Activated CD4-positive, alpha-beta memory T cell treated with anti-CD3 and anti-CD28 coated beads for 36 hours (primary cell): ENCODE results near the gene TP63. TPM values are rescaled to one million over a fixed set of nuclear protein-coding genes. Genes with fewer than 3 reads are reported as not detected.

Source experiments
- CTCF ChIA-PET: fragments of 350-600 bp; sonication (Branson Sonifier 250); formaldehyde crosslinking; loops from one replicate; lab custom pipeline; 2021; ENCODE audit warnings: antibody characterized with exemption, inconsistent platforms; lab: Charles Lee
- POLR2A ChIA-PET: fragments of 350-600 bp; sonication (Branson Sonifier 250); formaldehyde crosslinking; loops from one replicate; lab custom pipeline; 2021; ENCODE audit warnings: antibody characterized with exemption; lab: Charles Lee
- DNase-seq: peaks from one replicate; pipeline ENCODE4 v3.0.0-alpha.2; 2020
- H3K27ac Mint-ChIP-seq: one replicate; pipeline ENCODE4 v1.8.0; 2021; ENCODE audit warnings: mixed read lengths
- H3K27me3 Mint-ChIP-seq: one replicate; pipeline ENCODE4 v1.8.0; 2021; ENCODE audit warnings: mixed read lengths
- H3K36me3 Mint-ChIP-seq: one replicate; pipeline ENCODE4 v1.8.0; 2021; ENCODE audit warnings: mixed read lengths
- H3K4me1 Mint-ChIP-seq: one replicate; pipeline ENCODE4 v1.8.0; 2021; ENCODE audit warnings: low read depth, mixed read lengths
- H3K4me3 Mint-ChIP-seq: one replicate; pipeline ENCODE4 v1.8.0; 2021; ENCODE audit warnings: mild to moderate bottlenecking, mixed read lengths
- H3K9me3 Mint-ChIP-seq: one replicate; pipeline ENCODE4 v1.8.0; 2021; ENCODE audit warnings: mixed read lengths
- intact Hi-C: fragments of 100-400 bp; cut with micrococcal nuclease; formaldehyde crosslinking; loops from one replicate; pipeline ENCODE4 v1.15.1; 2023
- total RNA-seq, 2 experiments: library from RNA; stranded (reverse); gene quantifications; one replicate each; pipeline ENCODE4 v1.2.3, GENCODE V29; 2021

The TP63 gene
- total RNA-seq, 2 experiments from 2014 or later: 0.52 to 0.94 TPM

DNA sequence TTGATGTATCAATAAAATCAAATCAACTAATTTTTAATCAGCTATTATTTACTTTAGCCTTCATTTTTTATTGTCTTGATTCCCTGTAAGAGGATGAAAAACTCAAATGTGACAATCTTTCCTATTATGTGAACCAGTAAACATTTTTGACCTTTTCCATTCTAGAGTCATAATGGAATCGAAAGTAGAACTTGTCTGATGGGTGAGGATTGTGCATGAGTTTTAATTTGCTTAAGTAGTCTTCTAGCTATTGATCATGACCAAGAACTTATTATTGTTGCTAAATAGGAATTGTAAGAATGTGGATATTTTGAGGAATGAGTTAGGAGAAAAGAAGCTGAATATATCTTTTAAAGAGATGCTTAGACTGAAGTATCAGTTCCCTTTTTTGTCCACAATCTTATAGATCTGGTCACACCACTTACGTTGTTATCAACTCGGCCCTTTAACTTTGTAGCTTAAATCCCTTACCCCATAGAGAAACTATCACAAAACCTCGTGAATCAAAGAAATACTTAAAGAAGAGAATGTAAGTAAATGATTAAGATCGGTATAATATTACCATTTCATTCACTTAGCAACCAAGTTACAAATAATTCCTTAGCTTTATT lies 147.3 kb downstream of the TP63 start:
- peaks cover 2% of the 10 kb centered on the region for H3K4me1 Mint-ChIP-seq
- no peak overlapping the region for H3K27ac Mint-ChIP-seq
- intact Hi-C loops: no loop called here
- ChIA-PET POLR2A (no interaction called here), CTCF (no interaction called here)
- no peak for DNase-seq
- no peaks in the 10 kb centered on the region for H3K27me3 Mint-ChIP-seq
- H3K4me3 Mint-ChIP-seq: no peak overlapping the region
- no peaks in the 10 kb centered on the region for H3K36me3 Mint-ChIP-seq
- no peaks in the 10 kb centered on the region for H3K9me3 Mint-ChIP-seq

DNA sequence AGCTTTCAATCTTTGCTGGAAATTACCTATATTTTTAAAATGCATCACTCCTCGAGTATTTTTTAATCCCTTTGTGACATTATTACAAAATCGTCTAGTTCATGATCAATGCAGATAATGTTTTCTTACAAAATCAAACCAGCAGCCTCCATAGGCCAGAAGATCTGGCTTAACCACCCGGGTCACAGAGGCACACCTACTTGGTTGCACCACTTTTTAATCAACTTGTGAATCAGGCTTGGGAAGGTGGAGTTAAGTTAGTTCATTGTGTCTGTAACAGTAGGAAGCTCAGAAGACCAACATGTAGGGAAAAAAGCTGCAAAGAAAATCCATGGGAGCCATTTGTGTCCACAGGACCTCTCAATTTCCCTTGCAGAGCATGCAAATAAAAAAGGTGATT lies 148.0 kb downstream of the TP63 start:
- no peaks in the 10 kb centered on the region for H3K9me3 Mint-ChIP-seq
- no peaks in the 10 kb centered on the region for H3K27me3 Mint-ChIP-seq
- intact Hi-C loops: no loop called here
- CTCF ChIA-PET: no interaction called here
- POLR2A ChIA-PET: no interaction called here
- DNase-seq: no peak
- H3K4me1 Mint-ChIP-seq: peaks cover 2% of the 10 kb centered on the region
- H3K4me3 Mint-ChIP-seq: no peak overlapping the region
- no peak overlapping the region for H3K27ac Mint-ChIP-seq
- H3K36me3 Mint-ChIP-seq: no peaks in the 10 kb centered on the region

DNA sequence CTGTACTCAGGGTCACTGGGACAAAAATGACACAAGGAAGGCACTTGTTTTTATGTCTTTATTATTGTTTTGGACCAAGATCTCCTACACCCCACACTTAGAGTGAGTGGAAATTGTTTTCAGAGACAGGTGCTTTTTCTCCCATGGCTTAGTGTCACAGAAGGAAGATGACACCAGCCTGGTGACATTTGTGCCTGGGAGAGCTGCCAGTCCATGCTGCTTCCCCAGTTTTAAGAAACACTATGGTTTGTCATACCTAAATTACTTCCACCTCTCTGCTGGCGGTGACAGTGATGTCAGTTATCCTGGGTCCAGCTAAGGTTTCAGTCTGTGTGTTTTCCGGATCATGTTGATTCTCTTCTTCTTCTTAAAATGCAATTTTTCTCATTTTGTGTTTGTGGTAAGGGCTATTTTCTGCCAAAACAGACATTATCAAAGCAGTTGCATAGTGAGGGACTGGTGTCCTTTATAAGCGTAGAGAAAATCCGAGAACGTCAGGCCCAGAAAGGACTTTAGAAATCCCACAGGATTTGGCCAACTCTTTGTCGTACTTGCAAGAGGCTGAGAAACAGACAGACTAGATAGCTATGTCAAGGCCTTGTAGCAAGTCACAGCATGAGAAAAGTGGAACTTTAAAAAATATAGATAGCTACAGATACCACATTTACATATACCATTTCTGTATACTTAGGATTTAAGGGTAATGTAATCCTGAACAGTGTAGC lies 149.5 kb downstream of the TP63 start:
- DNase-seq: no peak
- peaks cover 2% of the 10 kb centered on the region for H3K4me1 Mint-ChIP-seq
- ChIA-PET POLR2A (no interaction called here), CTCF (no interaction called here)
- intact Hi-C loops: no loop called here
- no peaks in the 10 kb centered on the region for H3K27me3 Mint-ChIP-seq
- H3K36me3 Mint-ChIP-seq: no peaks in the 10 kb centered on the region
- no peak overlapping the region for H3K4me3 Mint-ChIP-seq
- H3K9me3 Mint-ChIP-seq: no peaks in the 10 kb centered on the region
- H3K27ac Mint-ChIP-seq: no peak overlapping the region

DNA sequence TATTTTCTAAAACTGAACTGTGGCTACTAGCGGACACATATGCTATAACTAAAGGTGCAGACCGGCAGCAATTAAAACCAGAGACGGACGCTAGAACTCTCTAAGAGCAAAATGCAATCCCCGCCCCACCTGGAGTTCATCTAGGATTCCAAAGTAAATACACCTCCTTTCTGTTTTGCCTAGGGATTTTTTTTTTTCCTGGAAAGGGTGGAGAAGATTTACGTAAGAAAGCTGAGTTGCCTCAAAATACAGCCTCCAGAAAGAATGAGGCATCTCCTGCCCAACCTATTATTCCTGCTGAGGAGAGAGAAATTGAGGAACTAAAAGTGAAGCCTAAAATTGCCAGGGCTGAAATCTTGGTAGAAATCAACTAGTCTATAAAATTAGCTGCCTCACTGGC lies 150.2 kb downstream of the TP63 start:
- no peaks in the 10 kb centered on the region for H3K36me3 Mint-ChIP-seq
- no peak overlapping the region for H3K27ac Mint-ChIP-seq
- CTCF ChIA-PET: no interaction called here

DNA sequence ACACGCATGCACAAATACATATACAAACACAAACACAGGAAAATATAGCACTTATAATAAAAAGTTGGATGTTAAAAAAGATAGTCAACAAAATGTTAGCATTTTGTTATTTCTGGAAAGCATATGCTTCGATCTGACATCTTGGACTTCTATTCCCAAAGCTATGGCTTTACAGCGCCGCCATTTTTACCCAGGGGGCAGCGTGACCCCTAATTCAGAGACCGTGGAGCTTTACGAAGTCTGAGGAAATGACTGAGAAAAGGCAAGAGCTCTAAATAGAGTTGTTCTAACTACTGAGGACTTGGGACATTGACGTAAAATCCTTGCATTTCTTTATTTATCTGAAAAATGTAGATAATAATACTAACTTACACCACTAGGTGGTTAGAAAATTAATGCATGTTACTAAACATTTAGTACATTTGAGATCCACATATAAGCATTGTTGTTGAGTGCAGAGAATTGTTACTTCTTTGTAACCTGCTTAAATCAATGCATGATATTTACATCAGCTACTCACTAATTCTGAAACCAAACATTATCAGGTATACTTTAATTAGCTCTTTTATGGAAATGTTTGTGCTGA lies 155.4 kb downstream of the TP63 start:
- POLR2A ChIA-PET: no interaction called here
- CTCF ChIA-PET: interaction anchor here (0.7 to 0.9 kb wide), 3 partner anchors 26 to 514 kb away, joined by 3 read pairs; no protein-coding TSS in a partner anchor
- no peak for DNase-seq
- Mint-ChIP-seq H3K4me3 (no peak overlapping the region), H3K9me3 (no peaks in the 10 kb centered on the region), H3K27ac (no peak overlapping the region), H3K36me3 (no peaks in the 10 kb centered on the region), H3K4me1 (peaks cover 3% of the 10 kb centered on the region), H3K27me3 (no peaks in the 10 kb centered on the region)
- intact Hi-C loops: no loop called here

More for the DNA sequence above, 150.2 kb downstream of the TP63 start:
- Mint-ChIP-seq H3K4me3 (no peak overlapping the region), H3K27me3 (no peaks in the 10 kb centered on the region), H3K9me3 (no peaks in the 10 kb centered on the region), H3K4me1 (peaks cover 2% of the 10 kb centered on the region)
- intact Hi-C loops: no loop called here
- no peak for DNase-seq
- POLR2A ChIA-PET: no interaction called here

DNA sequence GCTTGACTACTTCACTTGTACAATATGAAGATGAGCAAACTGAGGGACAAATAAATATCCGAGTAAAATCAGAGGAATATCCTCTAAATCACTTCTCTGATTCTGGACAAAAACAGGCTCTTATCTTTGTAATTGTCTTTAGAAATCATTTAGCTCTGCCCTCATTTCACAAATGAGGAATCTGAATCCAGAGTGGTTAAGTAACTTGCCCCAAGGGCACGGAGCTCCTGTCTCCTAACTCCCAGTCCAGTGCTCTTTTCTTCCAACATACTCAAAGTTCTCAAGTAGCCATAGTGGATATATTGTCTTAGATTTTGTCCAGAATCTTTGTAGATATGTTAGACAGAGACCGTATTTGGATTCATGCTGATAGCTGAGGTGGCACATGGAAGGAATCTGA lies 156.0 kb downstream of the TP63 start:
- H3K4me1 Mint-ChIP-seq: peaks cover 3% of the 10 kb centered on the region
- ChIA-PET CTCF (interaction anchor here (0.7 to 0.9 kb wide), 2 partner anchors 158 to 514 kb away, joined by 3 read pairs; no protein-coding TSS in a partner anchor), POLR2A (no interaction called here)
- no peaks in the 10 kb centered on the region for H3K36me3 Mint-ChIP-seq
- H3K27ac Mint-ChIP-seq: no peak overlapping the region
- intact Hi-C loops: no loop called here
- no peaks in the 10 kb centered on the region for H3K9me3 Mint-ChIP-seq
- no peaks in the 10 kb centered on the region for H3K27me3 Mint-ChIP-seq
- no peak for DNase-seq
- no peak overlapping the region for H3K4me3 Mint-ChIP-seq

DNA sequence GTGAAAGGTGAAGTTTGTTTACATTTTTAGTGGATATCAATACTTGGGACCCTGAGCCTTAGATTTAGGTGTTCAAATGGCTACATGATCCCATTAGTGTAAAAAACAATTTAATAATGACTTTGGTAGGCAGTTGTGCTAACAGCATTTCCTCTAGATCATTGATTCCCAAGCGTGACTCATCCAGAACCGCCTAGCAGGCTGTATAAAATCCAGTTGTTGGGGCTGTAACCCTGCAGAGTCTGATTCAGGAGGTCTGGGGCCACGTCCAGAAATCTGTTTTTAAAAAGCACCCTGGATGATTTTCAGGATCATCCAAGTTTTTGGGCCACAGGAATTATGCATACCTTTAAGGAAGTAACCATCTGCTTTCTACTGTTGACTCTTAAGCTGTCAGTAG lies 156.4 kb downstream of the TP63 start:
- Mint-ChIP-seq H3K4me1 (peaks cover 3% of the 10 kb centered on the region), H3K27me3 (no peaks in the 10 kb centered on the region), H3K4me3 (no peak overlapping the region), H3K36me3 (no peaks in the 10 kb centered on the region), H3K27ac (no peak overlapping the region), H3K9me3 (no peaks in the 10 kb centered on the region)
- intact Hi-C loops: no loop called here
- ChIA-PET CTCF (interaction anchor here (0.9 kb wide), 1 partner anchor 515 kb away, joined by 3 read pairs; no protein-coding TSS in a partner anchor), POLR2A (no interaction called here)
- DNase-seq: no peak

DNA sequence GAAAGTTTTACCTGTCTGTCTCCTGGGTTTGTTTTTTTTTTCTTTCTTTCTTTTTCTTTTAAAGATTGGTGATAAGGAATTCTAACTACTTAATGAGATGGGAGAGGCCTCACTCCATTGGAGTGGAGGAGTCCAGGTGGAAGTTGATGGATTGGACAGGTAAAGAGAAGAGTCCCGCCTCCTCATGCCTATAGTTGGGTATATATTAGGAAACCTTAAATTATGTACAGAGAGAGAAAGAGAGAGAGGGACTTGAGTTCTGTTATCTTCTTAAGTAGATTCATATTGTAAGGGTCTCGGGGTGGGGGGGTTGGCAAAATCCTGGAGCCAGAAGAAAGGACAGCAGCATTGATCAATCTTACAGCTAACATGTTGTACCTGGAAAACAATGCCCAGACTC lies 158.2 kb downstream of the TP63 start:
- DNase-seq: no peak
- intact Hi-C loops: no loop called here

DNA sequence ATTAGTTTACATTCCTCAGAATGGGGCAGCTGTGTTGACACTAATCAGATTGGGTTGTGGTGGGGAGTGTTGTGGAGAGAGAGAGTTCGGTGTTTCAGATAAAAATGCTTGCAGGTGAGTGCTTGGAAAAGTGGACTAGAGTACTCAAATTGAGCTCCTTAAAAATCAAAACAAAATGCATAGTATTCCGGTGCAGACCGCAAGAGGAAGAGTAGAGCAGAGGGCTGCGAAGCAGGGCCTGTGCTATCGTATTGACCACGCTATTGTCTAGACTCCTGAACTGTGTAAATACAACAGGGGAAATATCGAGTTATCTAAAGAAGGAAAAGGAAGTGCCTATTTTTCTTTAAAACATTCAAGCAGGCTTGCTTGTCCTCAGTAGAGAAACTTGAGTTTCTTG lies 159.5 kb downstream of the TP63 start:
- Mint-ChIP-seq H3K36me3 (no peaks in the 10 kb centered on the region), H3K9me3 (no peaks in the 10 kb centered on the region), H3K27ac (no peak overlapping the region), H3K4me1 (peaks cover 5% of the 10 kb centered on the region), H3K4me3 (no peak overlapping the region), H3K27me3 (no peaks in the 10 kb centered on the region)
- ChIA-PET POLR2A (no interaction called here), CTCF (no interaction called here)
- no peak for DNase-seq
- intact Hi-C loops: no loop called here

More for the DNA sequence above, 158.2 kb downstream of the TP63 start:
- Mint-ChIP-seq H3K4me1 (peaks cover 3% of the 10 kb centered on the region), H3K27me3 (no peaks in the 10 kb centered on the region), H3K36me3 (no peaks in the 10 kb centered on the region), H3K9me3 (no peaks in the 10 kb centered on the region), H3K4me3 (no peak overlapping the region), H3K27ac (no peak overlapping the region)
- ChIA-PET POLR2A (no interaction called here), CTCF (no interaction called here)

DNA sequence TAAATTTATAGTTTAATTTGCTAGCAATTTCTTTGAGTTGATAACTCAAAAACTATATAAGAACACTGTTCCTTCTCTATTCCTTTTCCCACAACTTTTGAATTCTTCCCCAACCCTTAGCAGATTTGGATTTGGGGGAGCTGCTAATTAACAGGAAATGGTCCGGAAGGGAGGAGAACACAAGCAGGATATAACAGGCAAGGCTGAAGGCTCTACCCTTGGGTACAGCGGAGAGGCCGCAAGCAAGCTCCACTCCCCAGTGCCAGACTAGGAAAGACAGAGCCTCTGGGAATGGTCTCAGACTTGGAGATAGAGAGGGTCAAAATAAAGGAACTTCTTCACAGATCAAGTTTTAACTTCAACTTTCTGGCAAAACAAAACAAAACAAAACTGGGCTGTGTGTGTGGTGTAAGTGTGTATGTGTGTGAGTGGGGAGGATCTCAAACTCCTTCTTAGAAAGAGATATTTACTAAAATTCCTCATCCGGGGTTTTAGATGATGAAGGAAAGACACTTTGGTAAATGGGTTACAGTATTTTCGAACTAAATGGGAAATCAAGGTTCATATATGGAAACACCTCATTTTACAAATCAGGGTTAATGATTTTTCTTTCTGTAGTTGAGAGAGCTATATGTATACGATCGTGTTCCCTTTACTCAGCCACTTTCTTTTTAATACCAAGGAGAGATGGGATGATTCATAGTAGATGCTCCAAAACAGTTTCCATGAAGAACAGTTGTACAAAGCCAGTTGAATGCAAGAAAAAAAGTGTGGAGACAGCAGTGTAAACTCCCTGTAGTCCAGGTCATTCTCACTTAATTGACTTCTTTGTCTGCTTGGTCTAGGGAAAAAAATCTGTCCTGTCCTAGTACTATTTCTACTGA lies 161.1 kb downstream of the TP63 start:
- intact Hi-C loops: no loop called here
- DNase-seq: no peak
- H3K27ac Mint-ChIP-seq: no peak overlapping the region
- H3K36me3 Mint-ChIP-seq: no peaks in the 10 kb centered on the region
- no peaks in the 10 kb centered on the region for H3K9me3 Mint-ChIP-seq
- ChIA-PET POLR2A (no interaction called here), CTCF (interaction anchor here (0.9 kb wide), 1 partner anchor 155 kb away, joined by 3 read pairs; no protein-coding TSS in a partner anchor)
- peaks cover 5% of the 10 kb centered on the region for H3K4me1 Mint-ChIP-seq
- no peaks in the 10 kb centered on the region for H3K27me3 Mint-ChIP-seq
- H3K4me3 Mint-ChIP-seq: no peak overlapping the region

DNA sequence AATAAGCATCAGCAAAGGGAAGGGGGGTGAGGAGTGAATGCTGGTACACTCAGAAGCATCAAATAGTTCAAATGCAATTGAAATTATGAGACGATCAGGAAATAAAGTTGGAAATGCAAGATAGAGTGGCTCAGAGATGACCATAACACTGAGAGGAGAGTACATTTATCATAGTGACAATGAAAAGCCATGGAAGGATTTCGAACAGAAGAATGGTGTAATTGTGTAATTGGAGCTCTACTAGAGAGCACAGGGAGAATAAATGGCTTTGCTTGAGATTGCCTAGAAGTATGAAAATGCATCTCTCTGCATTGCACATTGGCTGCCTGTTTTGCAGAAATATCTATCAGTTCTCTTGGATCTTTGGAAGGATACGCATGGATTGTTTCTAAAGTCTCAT lies 163.3 kb downstream of the TP63 start:
- no peaks in the 10 kb centered on the region for H3K36me3 Mint-ChIP-seq
- no peak overlapping the region for H3K27ac Mint-ChIP-seq
- H3K4me1 Mint-ChIP-seq: peaks cover 5% of the 10 kb centered on the region
- intact Hi-C loops: no loop called here
- no peak overlapping the region for H3K4me3 Mint-ChIP-seq
- ChIA-PET POLR2A (no interaction called here), CTCF (no interaction called here)
- no peaks in the 10 kb centered on the region for H3K27me3 Mint-ChIP-seq
- H3K9me3 Mint-ChIP-seq: no peaks in the 10 kb centered on the region
- no peak for DNase-seq
